Head of caudate nucleus (tissue), 42 donors: Measurements from ENCODE around the gene NADSYN1.
A peak's percentile ranks its signal among the peaks of the same experiment; 100 is the strongest.
"Not testable (repeated sequence)": the region's sequence is repeated elsewhere in the genome, so short reads cannot be mapped to it uniquely, and the experiment has no call there.

Experiments used
- DNase-seq, 42 donors: peaks; one replicate each; pipeline versions ENCODE4 v3.0.0 to v3.0.0-alpha.2; 2020 to 2021; ENCODE audit warnings: mixed read lengths in 7 of 42
- intact Hi-C: fragments of 100-400 bp; cut with DNase I; formaldehyde crosslinking; loops from one replicate; pipeline ENCODE4 v1.15.0; 2022

NADSYN1 gene

GRCh38 chr11:71501071-71501985 is 48.3 kb downstream of the NADSYN1 start:
- peak in 2 of 42 donors; percentile 11 to 28 for DNase-seq
- intact Hi-C loops: no loop called here

DNA sequence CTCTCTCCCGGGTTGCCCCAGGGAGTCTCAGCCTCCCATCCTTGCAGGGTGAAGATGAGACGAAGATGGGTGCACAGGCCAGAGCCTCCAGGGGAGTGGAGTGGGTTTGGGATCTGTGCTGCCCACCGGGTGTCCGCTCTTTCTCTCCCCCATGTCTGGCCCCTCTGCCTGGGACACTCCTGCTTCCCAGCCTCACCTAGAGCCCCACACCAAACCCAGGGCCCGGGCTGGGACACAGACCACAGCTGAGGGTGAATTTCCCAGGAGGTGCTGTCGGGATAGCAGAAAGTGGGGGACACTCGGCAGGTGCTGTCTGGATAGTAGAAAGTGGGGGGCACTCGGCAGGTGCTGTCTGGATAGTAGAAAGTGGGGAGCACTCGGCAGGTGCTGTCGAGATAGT is 49.0 kb downstream of the NADSYN1 start:
- DNase-seq: no peak
- intact Hi-C loops: no loop called here

GRCh38 chr11:71502871-71503435 is 50.0 kb downstream of the NADSYN1 start:
- intact Hi-C loops: no loop called here

DNA sequence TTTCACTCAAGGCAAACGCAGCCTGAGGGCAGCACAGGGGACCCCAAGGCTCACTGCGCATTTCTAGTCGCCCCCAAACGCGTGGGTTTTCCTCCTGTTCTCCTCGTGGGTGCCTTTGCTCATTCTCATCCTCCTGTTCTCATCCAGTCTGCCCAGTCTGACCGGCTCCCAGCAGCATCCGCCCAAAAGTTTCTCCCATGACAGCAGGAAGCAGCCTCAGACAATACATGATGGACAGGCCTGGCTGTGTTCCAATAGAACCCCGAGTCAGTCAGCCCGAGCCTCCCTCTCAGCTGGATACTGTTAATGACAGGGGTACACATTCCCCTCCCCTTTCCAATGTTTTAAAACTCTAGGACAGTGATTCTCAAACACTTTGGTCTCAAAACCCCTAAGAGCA is 51.5 kb downstream of the NADSYN1 start:
- peak in 6 of 42 donors; percentile 9 to 61 (median 32) for DNase-seq
- intact Hi-C loops: no loop called here

More at GRCh38 chr11:71502871-71503435, 50.0 kb downstream of the NADSYN1 start:
- no peak for DNase-seq

- intact Hi-C loops: no loop called here
- DNase-seq: peak in 1 of 42 donors; percentile 26
Measured at GRCh38 chr11:71505001-71505400, 52.0 kb downstream of the NADSYN1 start.

DNA sequence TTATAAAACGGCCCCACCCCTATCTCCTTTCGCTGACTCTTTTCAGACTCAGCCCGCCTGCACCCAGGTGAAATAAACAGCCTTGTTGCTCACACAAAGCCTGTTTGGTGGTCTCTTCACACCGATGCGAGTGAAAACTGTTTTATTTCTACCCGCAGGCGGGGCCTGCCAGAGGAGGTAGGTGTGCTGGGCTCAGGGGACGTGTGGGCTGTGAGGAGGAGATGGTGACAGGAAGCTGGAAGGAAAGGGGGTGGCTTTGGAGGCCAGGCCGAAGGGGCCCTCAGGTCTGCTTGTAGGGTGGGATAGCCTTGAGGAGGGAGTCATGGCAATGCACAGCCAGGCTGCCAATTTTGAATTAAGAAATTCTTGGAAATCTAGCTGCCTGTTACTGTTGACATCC is 52.8 kb downstream of the NADSYN1 start:
- peak in 2 of 42 donors; percentile 13 to 14 for DNase-seq
- intact Hi-C loops: no loop called here

GRCh38 chr11:71507102-71507501 is 54.1 kb downstream of the NADSYN1 start:
- intact Hi-C loops: no loop called here
- DNase-seq: peak in 2 of 42 donors; percentile 12 to 26

DNA sequence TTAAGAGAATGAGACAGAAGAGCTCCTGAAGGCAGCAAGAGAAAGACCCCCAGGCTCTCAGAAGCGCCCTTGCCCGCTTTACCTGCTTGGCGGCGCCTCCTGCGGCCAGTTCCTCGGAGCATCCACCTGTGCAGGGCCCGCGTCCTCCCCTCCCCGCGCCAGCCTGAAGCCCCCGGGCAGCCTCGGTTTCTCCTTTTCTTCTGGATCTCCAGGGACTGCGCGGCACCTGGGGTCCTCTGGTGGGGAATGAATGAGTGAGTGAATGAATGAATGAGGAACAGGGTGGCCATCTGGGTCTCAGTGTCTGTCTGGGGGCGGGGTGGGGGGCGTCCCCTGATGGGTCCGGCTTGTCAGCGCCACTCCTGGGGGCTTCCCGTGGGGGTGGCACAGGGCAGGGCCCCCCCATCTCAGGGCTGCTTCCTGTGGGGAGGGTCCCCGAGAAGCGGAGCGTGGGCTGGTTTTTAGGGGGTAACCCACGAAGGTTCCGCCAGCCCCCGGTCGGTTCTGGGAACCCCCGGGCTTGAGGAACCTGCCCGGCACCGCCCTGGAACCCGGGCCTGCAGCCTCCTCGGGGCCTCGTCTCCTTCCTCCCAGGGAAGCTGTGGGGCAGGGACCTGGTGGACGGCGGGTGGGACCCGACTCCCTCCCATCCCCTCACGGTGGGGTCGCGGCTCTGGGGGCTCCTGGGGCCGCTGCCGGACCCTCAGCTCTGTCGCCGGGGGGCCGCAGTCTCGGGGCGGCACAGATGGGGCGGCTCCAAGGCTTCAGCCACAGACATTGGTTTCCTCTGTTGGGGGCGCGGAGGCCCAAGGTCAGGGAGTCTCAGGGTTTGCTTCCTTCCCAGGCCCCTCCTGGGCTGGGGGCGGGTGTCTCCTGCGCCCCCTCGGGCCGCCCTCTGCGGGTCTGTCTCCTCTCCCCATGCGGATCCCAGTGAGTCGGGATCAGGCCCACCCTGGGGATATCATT is 65.8 kb downstream of the NADSYN1 start:
- intact Hi-C loops: no loop called here

DNA sequence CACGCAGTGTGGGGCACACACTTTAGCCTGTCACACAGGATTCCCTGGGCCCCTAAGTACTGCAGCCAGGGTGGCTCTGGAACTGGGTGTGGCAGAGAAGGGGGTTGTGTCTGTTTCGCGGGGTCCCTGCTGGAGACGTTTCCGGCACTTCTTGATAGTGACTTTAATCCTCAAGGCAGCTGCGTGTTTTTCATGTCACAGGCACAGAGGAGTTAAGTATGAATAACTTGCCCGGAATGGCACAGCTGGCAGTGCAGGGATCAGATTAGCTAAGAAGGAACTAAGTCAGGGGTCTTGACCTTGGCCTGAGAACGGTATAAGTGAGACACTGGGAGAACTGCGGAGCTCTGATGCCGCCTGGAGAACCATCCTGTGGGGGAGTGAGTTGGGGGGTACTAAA is 66.5 kb downstream of the NADSYN1 start:
- intact Hi-C loops: no loop called here
- no peak for DNase-seq

More for the DNA sequence above, 65.8 kb downstream of the NADSYN1 start:
- no peak for DNase-seq

DNA sequence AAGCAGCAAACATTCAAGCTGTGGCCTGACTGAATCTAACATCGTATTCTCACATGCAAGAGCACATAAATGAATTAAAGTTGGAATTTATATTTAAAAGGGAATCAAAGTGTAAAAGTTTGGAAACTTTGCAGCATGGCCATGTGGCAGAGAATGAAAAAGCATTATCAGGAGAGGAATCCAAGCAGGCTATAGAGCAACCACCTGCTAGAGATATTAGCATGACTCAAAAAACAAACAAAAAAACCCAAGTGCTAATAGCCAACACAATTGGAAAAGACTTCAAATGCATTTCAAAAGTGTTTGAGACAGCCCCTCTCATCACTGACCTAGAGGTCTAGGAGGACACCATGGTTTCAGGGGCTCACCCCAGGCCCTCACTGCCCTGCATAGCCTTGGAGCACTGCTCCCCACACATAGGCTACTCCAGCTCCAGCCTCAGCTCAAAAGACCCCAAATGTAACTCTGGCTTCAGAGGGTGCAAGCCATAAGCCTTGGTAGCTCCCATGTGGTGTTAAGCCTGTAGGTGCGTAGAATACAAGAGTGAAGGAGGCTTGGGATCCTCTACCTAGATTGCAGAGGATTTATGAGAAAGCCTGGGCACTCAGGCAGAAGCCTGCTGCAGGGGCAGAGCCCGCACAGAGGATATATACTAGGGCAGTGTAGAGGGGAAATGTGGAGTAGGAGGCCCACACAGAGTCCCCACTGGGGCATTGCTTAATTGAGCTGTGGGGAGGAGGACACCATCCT is 72.4 kb downstream of the NADSYN1 start:
- no peak for DNase-seq
- intact Hi-C loops: no loop called here

DNA sequence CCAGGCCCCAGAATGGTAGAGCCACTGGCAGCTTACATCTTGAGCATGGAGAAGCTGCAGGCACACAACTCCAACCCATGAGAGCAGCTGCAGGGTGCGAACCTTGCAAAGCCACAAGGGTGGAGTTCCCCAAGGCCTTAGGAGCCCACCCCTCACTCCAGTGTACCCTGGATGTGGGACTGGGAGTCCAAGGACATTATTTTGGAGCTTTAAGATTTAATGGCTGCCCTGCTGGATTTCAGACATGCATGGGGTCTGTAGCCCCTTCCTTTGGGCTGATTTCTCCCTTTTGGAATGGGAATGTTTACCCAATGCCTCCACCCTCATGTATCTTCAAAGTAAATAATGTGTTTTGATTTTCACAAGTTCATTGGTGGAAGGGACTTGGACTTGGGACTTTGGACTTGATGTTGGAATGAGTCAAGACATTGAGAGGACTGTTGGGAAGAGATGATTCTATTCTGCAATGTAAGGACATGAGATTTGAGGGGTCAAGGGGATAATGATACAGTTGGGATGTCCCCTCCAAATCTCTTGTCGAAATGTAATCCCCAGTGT is 73.0 kb downstream of the NADSYN1 start:
- no peak for DNase-seq
- intact Hi-C loops: no loop called here

DNA sequence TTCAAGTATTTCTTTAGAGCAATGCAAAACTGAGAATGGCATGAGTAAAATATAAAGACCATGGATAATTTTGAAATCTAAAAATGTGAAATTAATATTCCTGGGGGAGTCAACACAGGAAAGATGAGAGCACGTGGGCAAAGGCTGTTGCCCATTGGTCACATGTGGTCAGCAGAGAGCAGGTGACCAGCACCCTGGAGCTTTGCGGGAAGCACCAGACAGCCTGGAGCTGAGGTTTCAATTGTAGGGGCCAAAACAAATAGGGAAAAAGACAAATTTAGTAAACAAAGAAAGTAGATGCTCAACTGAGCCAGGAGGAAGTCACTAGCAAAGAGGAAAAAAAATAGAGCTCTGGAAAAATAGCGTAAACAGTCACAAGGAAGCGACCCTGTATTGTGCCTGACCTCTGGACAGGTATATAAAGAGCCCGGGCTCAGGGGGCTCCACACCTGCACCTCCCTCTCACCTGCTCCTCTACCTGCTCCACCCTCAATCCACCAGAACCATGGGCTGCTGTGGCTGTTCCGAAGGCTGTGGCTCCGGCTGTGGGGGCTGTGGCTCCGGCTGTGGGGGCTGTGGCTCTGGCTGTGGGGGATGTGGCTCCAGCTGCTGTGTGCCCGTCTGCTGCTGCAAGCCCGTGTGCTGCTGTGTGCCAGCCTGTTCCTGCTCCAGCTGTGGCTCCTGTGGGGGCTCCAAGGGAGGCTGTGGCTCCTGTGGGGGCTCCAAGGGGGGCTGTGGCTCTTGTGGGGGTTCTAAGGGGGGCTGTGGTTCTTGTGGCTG is 74.0 kb downstream of the NADSYN1 start, which contains the start of gene KRTAP5-7:
Gene KRTAP5-7, plus strand, starts transcription at position 472 of the 780 bp plus-strand sequence. Its CDS starts 34 bp downstream, at position 506.
- intact Hi-C loops: not testable (repeated sequence)

GRCh38 chr11:71527576-71528210 is 74.7 kb downstream of the NADSYN1 start:
- intact Hi-C loops: no loop called here
- DNase-seq: no peak

More for the DNA sequence above, 74.0 kb downstream of the NADSYN1 start, which contains the start of gene KRTAP5-7:
- DNase-seq: not testable (repeated sequence)

DNA sequence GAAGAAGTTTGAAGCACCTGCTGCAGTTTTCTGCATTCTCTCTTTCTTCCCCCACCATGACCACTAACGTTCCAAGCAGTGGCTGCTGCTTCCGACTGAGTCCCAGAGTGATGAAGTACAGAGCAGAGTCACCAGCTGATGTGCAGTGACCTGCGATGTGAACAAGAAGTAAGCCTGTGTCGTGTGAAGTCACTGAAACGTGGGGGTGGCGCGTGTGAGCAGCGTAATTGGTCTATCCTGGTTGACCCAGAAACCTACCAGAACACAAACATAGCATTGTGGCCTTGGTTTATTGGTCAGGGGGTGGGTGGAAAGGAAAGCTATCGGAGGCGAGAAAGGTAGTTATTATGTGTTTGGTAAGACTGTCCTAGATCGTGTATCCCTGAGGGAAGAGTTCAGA is 77.6 kb downstream of the NADSYN1 start:
- DNase-seq: no peak
- intact Hi-C loops: no loop called here

DNA sequence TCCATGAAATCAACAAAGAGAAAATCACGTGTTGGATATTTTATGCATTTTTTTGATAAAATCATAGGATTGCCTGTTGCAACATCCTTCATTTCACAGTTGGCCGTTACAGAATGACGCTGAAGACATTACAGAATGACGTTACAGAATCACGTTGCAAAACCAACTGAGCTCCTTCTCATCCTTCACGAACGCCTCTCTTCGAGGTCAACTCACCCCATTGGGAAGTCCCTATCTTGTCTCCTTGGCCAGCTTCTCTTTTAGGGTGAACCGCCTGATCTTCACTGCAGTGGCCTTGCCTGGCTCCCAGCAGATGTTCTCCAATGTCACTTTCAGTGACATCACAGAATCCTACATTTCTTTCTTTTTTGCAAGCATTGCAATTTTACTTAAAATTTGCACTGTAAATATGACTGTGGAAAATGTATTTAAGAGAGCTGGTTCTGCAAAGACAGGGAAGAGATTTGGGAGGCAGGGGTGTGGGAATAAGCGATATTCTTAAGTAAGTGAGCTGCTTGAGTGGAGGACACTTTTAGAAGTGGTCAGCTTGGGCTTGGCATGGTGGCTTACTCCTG is 79.1 kb downstream of the NADSYN1 start:
- intact Hi-C loops: no loop called here
- DNase-seq: no peak
